ENCODE data around the gene MED13L. TPM values are rescaled to one million over a fixed set of nuclear protein-coding genes. Genes with fewer than 3 reads are reported as not detected.

MED13L gene
- polyA plus RNA-seq, 1 donor (not counting 4 experiments of a cell fraction or from before 2014, with no cell fraction given), result 31.7 TPM

DNA sequence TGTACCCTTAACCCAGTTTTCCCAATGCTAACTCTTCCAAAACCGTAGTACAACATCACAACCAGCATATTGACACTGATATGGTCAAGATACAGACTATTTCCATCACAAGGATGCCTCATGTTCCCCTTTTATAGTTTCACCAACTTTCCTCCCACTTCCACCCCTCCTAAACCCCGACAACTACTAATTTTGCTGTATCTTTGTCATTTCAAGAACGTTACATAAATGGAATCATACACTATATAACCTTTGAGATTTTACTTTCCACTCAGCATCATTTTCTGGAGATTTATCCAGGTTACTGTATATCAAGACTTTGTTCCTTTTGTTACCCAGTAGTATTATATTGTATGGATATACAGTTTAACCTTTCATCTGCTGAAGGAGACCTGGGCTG lies 88.9 kb downstream of the MED13L start:
- TF ChIP-seq, protein P1, sequence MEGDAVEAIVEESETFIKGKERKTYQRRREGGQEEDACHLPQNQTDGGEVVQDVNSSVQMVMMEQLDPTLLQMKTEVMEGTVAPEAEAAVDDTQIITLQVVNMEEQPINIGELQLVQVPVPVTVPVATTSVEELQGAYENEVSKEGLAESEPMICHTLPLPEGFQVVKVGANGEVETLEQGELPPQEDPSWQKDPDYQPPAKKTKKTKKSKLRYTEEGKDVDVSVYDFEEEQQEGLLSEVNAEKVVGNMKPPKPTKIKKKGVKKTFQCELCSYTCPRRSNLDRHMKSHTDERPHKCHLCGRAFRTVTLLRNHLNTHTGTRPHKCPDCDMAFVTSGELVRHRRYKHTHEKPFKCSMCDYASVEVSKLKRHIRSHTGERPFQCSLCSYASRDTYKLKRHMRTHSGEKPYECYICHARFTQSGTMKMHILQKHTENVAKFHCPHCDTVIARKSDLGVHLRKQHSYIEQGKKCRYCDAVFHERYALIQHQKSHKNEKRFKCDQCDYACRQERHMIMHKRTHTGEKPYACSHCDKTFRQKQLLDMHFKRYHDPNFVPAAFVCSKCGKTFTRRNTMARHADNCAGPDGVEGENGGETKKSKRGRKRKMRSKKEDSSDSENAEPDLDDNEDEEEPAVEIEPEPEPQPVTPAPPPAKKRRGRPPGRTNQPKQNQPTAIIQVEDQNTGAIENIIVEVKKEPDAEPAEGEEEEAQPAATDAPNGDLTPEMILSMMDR (optimal IDR thresholded peaks at IDR 0.05 in 1 of 3, IDR thresholded peaks at IDR 0.05 in 1 of 3, conservative IDR thresholded peaks at IDR 0.05 in 1 of 3; ENCODE audit: extremely low read depth in 1 of 3, insufficient read depth in 2 of 3, low read length in 3 of 3), result no peak
- no peak for TF ChIP-seq EZH2 (IDR thresholded peaks at IDR 0.05; ENCODE audit: low read length)
- Histone ChIP-seq H3K27me3 (ENCODE audit: control insufficient read depth, extremely low read depth, insufficient read depth, low read length) (no peaks in the 10 kb centered on the region), H3K4me2 (ENCODE audit: control insufficient read depth, extremely low read depth, insufficient read depth, low read depth, low read length) (no peak overlapping the region), H3K79me2 (ENCODE audit: control insufficient read depth, insufficient read depth, low read length) (peaks cover 84% of the 10 kb centered on the region), H3K4me3 (ENCODE audit: control insufficient read depth in 2 of 3, extremely low read depth in 1 of 3, insufficient read depth in 2 of 3, low read depth in 1 of 3, low read length in 3 of 3) (no peak overlapping the region), H3K9me1 (ENCODE audit: control insufficient read depth, extremely low read depth, insufficient read depth, low read length) (no peaks in the 10 kb centered on the region), H4K20me1 (ENCODE audit: control insufficient read depth, extremely low read depth, insufficient read depth, low read length) (peaks cover 10% of the 10 kb centered on the region), H3K9me3 (ENCODE audit: control insufficient read depth, low read depth, low read length) (no peaks in the 10 kb centered on the region), H3K4me1 (ENCODE audit: control insufficient read depth, extremely low read depth, insufficient read depth, low read length) (peaks cover 4% of the 10 kb centered on the region), H3K36me3 (ENCODE audit: control insufficient read depth in 2 of 2, extremely low read depth in 1 of 2, insufficient read depth in 2 of 2, low read length in 2 of 2) (no peaks in the 10 kb centered on the region), H3K9ac (ENCODE audit: control insufficient read depth, extremely low read depth, insufficient read depth, low read length) (no peak overlapping the region), H2AFZ (ENCODE audit: control insufficient read depth, low read length) (no peak overlapping the region), H3K27ac (ENCODE audit: control insufficient read depth, insufficient read depth, low read length) (no peak overlapping the region)
- DNase-seq (ENCODE audit: low read depth, low spot score) (no peak), FAIRE-seq (no peak)
- dilution Hi-C loops (cut with MboI; ENCODE audit: extremely low pct_ligation_motif_present, low sequenced_read_pairs), result no loop called here

DNA sequence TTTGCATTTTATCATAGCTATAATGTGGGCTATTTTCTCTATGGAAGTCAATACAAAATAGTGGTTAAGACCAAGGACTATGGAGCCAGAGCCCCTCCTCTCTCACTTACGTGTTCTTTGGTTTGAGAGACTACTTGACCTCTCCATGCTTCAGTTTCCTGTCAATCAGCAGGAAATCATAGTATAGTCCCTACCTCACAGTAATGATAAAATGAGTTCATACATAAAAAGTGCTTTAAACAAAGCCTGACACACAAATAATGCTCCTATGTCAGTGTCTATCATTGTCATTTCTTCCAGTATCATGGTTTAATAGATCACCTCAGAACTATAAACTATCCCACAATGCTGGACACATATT lies 90.4 kb downstream of the MED13L start:
- dilution Hi-C loops (cut with MboI; ENCODE audit: extremely low pct_ligation_motif_present, low sequenced_read_pairs), result no loop called here
- H3K79me2 ChIP-seq (ENCODE audit: control insufficient read depth, insufficient read depth, low read length), result peaks cover 84% of the 10 kb centered on the region
- no peak overlapping the region for H2AFZ ChIP-seq (ENCODE audit: control insufficient read depth, low read length)
- peaks cover 11% of the 10 kb centered on the region for H4K20me1 ChIP-seq (ENCODE audit: control insufficient read depth, extremely low read depth, insufficient read depth, low read length)
- no peak overlapping the region for H3K4me2 ChIP-seq (ENCODE audit: control insufficient read depth, extremely low read depth, insufficient read depth, low read depth, low read length)
- peaks cover 4% of the 10 kb centered on the region for H3K4me1 ChIP-seq (ENCODE audit: control insufficient read depth, extremely low read depth, insufficient read depth, low read length)
- H3K36me3 ChIP-seq (ENCODE audit: control insufficient read depth in 2 of 2, extremely low read depth in 1 of 2, insufficient read depth in 2 of 2, low read length in 2 of 2), result no peaks in the 10 kb centered on the region
- H3K9ac ChIP-seq (ENCODE audit: control insufficient read depth, extremely low read depth, insufficient read depth, low read length), result no peak overlapping the region
- H3K9me3 ChIP-seq (ENCODE audit: control insufficient read depth, low read depth, low read length), result no peaks in the 10 kb centered on the region
- H3K27me3 ChIP-seq (ENCODE audit: control insufficient read depth, extremely low read depth, insufficient read depth, low read length), result no peaks in the 10 kb centered on the region
- no peaks in the 10 kb centered on the region for H3K9me1 ChIP-seq (ENCODE audit: control insufficient read depth, extremely low read depth, insufficient read depth, low read length)
- DNase-seq (ENCODE audit: low read depth, low spot score) (no peak), FAIRE-seq (no peak)
- no peak overlapping the region for H3K27ac ChIP-seq (ENCODE audit: control insufficient read depth, insufficient read depth, low read length)
- no peak for TF ChIP-seq EZH2 (IDR thresholded peaks at IDR 0.05; ENCODE audit: low read length)
- TF ChIP-seq, protein P1 (optimal IDR thresholded peaks at IDR 0.05 in 1 of 3, IDR thresholded peaks at IDR 0.05 in 1 of 3, conservative IDR thresholded peaks at IDR 0.05 in 1 of 3; ENCODE audit: extremely low read depth in 1 of 3, insufficient read depth in 2 of 3, low read length in 3 of 3), result no peak
- H3K4me3 ChIP-seq (ENCODE audit: control insufficient read depth in 2 of 3, extremely low read depth in 1 of 3, insufficient read depth in 2 of 3, low read depth in 1 of 3, low read length in 3 of 3), result no peak overlapping the region

Data from keratinocyte (primary cell).